GM21737 (cell line): ENCODE data around the gene MECP2.
"Not testable (repeated sequence)": the region's sequence is repeated elsewhere in the genome, so short reads cannot be mapped to it uniquely, and the experiment has no call there.

Experiments
- ATAC-seq: cut with Tn5 transposase; IDR thresholded peaks from one replicate; pipeline ENCODE4 v1.9.1; 2021; ENCODE audit warnings: mild to moderate bottlenecking, moderate library complexity; ENCODE audit not compliant: unreplicated experiment

MECP2 gene

DNA sequence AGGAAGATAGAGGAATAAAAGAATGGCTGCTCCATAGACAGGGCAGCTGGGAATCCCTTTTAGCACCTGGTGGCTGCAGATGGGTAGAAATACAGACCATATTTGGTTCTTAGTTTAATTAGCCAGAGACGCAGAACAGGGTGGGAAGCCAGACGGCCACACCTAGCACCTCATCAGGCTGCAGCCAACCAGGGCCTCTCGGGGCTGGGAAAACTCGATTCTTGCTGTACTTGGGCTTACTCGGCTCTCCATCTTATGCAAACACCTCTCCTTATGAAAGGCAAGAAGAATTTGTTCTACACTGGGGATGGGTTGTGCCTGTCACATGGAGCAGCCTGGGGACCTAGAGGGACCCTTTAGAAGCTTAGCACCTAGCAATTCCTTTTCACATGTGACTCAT, 97.5 kb downstream of the MECP2 start:
- ATAC-seq, result no peak

GRCh38 chrX:153999359-154000037, 98.0 kb downstream of the MECP2 start:
- no peak for ATAC-seq

GRCh38 chrX:153995504-153995903, 102.0 kb downstream of the MECP2 start:
- no peak for ATAC-seq

DNA sequence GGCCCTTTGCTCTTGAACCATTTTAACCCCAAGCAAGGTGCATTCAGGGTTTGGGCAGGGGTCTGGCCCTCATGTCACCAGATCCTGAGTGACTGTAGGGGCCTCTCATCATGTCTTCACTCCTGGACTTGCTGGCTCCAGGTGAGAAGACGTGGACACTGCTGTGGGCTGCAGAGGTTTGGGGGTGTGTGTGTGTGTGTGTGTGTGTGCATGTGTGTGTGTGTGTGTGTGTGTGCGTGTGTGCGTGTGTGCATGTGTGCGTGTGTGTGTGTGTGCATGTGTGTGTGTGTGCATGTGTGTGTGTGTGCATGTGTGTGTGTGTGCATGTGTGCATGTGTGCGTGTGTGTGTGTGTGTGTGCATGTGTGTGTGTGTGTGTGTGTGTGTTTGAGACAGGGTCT, 103.1 kb downstream of the MECP2 start:
- not testable (repeated sequence) for ATAC-seq

DNA sequence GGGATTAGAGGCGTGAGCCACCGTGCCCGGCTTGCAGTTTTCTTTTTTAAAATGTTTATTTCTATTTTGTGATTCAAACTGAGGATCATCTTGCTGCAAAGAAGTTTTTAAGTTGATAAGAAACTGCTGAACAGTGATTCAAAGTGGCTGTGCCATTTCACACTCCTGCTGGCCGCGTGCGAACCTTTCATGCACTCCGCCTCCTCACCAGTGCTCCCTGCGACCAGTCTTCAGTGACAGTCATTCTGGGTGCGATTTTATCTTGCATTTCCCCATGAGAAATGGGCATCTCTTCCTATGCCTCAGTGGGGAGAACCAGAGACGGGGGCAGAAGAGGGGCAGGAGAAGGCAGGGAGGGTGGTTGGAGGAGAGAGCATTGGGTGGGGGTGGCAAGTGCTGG, 103.5 kb downstream of the MECP2 start:
- no peak for ATAC-seq

DNA sequence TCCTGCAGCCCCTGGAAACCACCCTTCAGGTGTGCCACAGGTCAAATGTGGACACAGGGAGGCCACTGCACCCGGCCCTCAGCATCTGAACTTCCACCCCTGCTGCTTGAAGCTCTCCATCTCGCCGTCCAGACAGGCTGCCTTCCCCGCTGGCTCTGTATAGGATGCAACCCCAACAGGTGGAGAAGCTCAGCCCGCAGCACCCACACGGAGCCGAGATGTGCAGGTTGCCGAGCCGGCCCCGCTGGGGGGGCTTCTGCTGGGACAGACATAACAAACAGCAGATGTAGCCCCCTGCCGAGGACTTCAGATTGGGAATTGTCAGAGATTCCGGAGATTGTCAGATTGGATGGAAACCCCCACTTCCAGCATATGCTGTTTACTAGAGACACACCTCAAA, 104.4 kb downstream of the MECP2 start:
- no peak for ATAC-seq

GRCh38 chrX:153992180-153992579, 105.3 kb downstream of the MECP2 start:
- ATAC-seq, result no peak

DNA sequence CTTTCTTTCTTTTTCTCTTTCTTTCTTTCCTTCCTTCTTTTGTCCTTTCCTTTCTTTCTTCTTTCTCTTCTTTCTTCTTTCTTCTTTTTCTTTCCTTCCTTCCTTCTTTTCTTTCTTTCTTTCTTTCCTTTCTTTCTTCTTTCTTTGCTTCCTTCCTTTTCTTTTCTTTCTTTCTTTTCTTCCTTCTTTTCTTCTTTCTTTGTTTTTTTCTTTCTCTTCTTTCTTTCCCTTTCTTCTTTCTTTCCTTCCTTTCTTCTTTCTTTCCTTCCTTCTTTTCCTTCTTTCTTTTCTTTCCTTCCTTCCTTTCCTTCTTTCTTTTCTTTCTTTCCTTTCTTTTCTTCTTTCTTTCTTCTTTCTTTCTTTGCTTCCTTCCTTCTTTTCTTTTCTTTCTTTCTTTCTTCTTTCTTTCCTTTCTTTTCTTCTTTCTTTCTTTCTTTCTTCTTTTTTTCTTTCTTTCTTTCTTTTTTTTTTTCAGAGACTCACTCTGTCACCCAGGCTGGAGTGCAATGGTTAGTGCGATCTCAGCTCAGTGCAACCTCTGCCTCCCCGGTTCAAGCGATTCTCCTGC, 106.4 kb downstream of the MECP2 start:
- ATAC-seq, result no peak

GRCh38 chrX:153989973-153990655, 107.4 kb downstream of the MECP2 start:
- ATAC-seq, result no peak

- ATAC-seq, result no peak
Observed at GRCh38 chrX:153988493-153988892, 109.0 kb downstream of the MECP2 start.

GRCh38 chrX:153984351-153985178, 113.0 kb downstream of the MECP2 start:
- ATAC-seq, result no peak

GRCh38 chrX:153983321-153983801, 114.2 kb downstream of the MECP2 start:
- no peak for ATAC-seq

DNA sequence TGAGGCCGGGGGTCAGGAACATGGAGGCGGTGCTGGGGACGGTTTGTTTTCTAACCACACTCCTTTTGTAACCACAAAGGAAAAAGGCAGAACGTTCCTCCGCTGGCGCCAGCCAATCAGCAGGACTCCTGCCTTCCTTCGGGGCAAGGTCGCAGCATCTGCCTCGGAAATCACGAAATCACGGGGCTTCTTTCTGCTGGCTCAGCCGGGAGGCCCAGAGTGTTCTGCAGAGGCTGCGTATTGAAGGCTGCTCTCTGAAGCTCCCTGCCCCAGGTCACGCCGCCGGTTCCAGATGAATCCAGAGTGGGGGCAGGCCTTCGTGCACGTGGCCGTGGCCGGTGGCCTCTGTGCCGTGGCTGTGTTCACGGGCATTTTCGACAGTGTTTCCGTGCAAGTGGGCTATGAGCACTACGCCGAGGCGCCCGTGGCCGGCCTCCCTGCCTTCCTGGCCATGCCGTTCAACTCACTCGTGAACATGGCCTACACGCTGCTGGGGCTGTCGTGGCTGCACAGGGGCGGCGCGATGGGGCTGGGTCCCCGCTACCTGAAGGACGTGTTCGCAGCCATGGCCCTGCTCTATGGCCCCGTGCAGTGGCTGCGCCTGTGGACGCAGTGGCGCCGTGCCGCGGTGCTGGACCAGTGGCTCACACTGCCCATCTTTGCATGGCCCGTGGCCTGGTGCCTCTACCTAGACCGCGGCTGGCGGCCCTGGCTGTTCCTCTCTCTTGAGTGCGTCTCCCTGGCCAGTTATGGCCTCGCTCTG, 115.6 kb downstream of the MECP2 start:
- no peak for ATAC-seq

DNA sequence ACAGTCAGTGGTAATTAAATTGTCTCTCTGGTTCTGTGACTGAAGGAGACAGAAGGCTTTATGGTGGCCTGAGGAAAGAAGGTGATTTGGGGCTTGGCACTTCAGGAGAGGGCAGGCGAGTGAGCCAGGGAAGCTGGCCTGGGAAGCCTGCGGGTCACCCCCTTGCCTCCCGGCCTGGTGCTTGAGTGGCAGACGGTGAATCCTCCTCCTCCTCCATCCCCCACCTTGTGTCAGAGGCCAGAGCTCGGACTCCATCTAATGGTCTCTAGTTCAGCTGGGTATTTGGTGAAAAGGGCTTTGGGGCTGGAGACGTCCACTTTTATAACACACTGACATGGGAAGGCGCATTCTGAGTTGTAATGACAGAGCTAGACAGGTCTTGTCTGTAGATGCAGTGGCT, 116.3 kb downstream of the MECP2 start:
- ATAC-seq, result no peak

DNA sequence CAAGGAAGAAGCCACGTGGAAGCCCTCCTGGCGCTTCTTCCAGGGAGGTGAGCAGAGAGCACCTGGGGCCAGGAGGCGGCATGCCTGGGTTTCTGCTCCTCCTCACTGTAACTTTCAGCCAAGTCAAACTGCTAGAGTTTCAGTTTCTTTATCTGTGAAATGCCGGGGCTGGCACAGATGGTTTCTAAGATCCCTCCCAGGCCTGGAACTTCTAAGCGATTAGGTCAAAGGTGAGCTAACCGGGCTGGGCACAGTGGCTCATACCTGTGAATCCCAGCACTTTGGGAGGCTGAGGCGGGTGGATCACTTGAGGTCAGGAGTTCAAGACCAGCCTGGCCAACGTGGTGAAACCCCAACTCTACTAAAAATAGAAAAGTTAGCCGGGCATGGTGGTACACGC, 117.1 kb downstream of the MECP2 start:
- peak; percentile 46 for ATAC-seq

DNA sequence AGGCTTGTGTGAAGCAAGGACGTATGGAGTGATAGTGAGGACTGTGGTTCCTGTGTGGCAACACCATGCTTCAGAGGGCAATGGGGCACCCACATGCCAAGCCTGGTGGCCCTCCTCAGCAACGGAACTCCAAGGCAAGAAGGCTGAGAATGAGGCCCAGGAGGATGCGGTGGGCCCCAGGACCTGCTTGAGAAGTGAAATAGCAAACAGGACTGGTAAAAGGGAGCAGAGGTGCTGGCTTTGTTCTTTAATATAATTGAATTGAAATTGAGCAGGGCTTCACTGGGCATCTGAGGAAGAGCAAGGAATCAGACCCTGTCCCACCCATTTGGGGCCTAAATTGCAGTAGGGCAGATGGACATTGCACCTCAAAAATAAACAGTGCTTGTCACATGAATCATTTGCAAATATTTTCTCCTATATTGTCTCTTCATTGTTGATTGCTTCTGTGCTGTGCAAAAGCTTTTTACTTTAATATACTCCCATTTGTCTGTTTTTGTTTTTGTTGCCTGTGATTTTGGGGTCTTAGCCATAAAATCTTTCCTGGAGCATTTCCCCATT, 122.7 kb downstream of the MECP2 start:
- no peak for ATAC-seq

DNA sequence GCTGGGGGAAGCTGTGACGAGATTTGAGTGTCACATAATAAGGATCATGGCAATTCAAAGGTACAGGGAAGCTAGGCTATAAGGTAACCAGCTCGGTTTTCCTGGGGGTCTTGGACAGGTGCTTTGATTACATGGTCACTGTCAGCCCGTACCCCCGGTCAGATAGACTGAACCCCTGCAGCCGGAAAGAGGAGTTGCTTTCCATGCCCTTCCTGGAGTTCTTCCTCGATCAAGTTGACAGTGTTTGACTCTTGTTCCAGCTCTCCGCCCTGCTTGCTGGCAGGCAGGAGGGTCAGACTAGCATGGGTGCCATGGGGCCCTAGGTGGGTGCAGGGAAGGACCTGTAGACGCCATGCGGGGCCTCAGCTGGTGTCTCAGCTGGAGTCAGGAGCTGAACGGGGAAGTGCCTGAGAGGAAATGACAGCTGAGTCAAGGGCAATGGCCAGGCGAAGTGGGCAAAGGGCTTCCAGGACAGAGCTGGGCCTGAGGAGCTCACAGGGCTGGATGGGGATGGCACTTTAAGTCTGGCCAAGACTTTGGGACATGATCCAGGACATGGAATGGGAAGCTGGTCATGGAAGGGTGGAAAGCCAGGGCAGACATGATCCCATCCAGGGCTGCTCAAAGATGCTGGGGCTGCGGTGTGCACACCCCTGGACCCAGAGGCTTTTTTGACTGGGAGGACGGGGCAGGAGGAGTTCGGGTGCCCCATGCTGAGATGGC, 123.4 kb downstream of the MECP2 start:
- no peak for ATAC-seq

DNA sequence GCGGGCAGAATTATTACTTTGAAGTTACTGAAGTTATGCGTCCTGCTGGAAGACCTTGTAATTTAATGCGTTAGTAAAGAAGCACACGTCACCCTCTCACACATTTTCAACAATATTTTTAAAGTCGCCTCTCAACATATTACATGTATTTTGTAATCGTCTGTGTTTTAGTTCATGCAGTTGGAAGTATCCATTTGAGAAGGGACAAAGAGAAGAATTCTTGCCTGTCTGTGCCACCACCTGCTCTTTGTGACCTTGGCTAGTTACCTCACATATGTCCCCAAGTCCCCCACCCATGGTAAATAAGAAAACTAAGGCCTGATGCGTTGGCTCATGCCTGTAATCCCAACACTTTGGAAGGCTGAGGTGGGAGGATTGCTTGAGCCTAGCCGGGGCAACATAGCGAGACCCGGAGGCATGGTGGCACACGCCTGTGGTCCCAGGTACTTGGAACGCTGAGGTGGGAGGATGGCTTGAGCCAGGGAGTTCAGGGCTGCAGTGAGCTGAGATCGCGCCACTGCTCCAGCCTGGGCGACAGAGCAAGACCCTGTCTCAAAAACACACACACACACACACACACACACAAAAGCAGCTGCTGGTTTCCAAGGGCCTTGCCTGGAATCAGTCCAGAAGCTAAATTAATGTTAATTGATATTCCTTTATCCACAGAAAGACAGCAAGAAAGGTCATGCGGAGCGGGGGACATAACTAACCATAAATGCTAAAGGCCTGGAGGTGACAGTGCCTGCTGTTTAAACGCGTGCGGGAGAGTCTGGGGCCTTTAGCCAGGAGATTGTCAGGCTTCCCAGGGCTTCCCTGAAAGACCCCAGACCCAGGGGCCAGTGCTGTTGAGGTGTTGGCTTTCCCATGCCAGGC, 124.2 kb downstream of the MECP2 start:
- no peak for ATAC-seq
